ENCODE data around the gene LIPM. TPM values are rescaled to one million over a fixed set of nuclear protein-coding genes. Genes with fewer than 3 reads are reported as not detected.

Gene LIPM
- polyA plus RNA-seq, 1 donor (not counting 4 experiments of a cell fraction or from before 2014, with no cell fraction given): 0.67 TPM

DNA sequence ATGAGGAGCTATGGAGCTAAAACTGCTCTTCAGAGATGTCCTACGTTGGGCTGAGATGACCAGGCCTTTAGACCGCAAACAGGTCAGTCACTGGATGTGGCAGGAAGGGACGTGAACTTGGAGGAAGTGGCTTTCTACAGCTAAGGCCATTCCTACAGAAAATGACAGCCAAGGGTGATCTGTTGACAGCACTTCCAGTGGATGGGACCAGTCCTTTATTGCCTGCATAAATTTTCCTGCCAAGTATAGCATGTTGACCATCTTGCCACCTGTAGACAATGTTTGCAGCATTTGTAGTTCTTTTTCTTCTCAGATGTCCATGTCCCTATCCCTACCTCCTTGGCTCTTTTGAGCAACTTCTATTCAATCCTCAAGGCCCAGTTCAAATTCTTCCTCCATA is 3.4 kb downstream of the LIPM start:
- H3K27me3 ChIP-seq (ENCODE audit: control insufficient read depth, extremely low read depth, insufficient read depth, low read length): no peaks in the 10 kb centered on the region
- H3K4me2 ChIP-seq (ENCODE audit: control insufficient read depth, extremely low read depth, insufficient read depth, low read depth, low read length): no peak overlapping the region
- no peaks in the 10 kb centered on the region for H3K9me1 ChIP-seq (ENCODE audit: control insufficient read depth, extremely low read depth, insufficient read depth, low read length)
- H2AFZ ChIP-seq (ENCODE audit: control insufficient read depth, low read length): no peak overlapping the region
- FAIRE-seq (no peak), DNase-seq (ENCODE audit: low read depth, low spot score) (no peak)
- no peaks in the 10 kb centered on the region for H3K36me3 ChIP-seq (ENCODE audit: control insufficient read depth in 2 of 2, extremely low read depth in 1 of 2, insufficient read depth in 2 of 2, low read length in 2 of 2)
- no peaks in the 10 kb centered on the region for H3K79me2 ChIP-seq (ENCODE audit: control insufficient read depth, insufficient read depth, low read length)
- H3K9me3 ChIP-seq (ENCODE audit: control insufficient read depth, low read depth, low read length): no peaks in the 10 kb centered on the region
- TF ChIP-seq, protein P1, sequence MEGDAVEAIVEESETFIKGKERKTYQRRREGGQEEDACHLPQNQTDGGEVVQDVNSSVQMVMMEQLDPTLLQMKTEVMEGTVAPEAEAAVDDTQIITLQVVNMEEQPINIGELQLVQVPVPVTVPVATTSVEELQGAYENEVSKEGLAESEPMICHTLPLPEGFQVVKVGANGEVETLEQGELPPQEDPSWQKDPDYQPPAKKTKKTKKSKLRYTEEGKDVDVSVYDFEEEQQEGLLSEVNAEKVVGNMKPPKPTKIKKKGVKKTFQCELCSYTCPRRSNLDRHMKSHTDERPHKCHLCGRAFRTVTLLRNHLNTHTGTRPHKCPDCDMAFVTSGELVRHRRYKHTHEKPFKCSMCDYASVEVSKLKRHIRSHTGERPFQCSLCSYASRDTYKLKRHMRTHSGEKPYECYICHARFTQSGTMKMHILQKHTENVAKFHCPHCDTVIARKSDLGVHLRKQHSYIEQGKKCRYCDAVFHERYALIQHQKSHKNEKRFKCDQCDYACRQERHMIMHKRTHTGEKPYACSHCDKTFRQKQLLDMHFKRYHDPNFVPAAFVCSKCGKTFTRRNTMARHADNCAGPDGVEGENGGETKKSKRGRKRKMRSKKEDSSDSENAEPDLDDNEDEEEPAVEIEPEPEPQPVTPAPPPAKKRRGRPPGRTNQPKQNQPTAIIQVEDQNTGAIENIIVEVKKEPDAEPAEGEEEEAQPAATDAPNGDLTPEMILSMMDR (optimal IDR thresholded peaks at IDR 0.05 in 1 of 3, IDR thresholded peaks at IDR 0.05 in 1 of 3, conservative IDR thresholded peaks at IDR 0.05 in 1 of 3; ENCODE audit: extremely low read depth in 1 of 3, insufficient read depth in 2 of 3, low read length in 3 of 3): no peak
- peaks cover 20% of the 10 kb centered on the region for H3K4me1 ChIP-seq (ENCODE audit: control insufficient read depth, extremely low read depth, insufficient read depth, low read length)
- no peaks in the 10 kb centered on the region for H4K20me1 ChIP-seq (ENCODE audit: control insufficient read depth, extremely low read depth, insufficient read depth, low read length)
- dilution Hi-C loops (cut with MboI; ENCODE audit: extremely low pct_ligation_motif_present, low sequenced_read_pairs): no loop called here
- H3K4me3 ChIP-seq (ENCODE audit: control insufficient read depth in 2 of 3, extremely low read depth in 1 of 3, insufficient read depth in 2 of 3, low read depth in 1 of 3, low read length in 3 of 3): no peak overlapping the region
- no peak overlapping the region for H3K27ac ChIP-seq (ENCODE audit: control insufficient read depth, insufficient read depth, low read length)
- no peak overlapping the region for H3K9ac ChIP-seq (ENCODE audit: control insufficient read depth, extremely low read depth, insufficient read depth, low read length)

DNA sequence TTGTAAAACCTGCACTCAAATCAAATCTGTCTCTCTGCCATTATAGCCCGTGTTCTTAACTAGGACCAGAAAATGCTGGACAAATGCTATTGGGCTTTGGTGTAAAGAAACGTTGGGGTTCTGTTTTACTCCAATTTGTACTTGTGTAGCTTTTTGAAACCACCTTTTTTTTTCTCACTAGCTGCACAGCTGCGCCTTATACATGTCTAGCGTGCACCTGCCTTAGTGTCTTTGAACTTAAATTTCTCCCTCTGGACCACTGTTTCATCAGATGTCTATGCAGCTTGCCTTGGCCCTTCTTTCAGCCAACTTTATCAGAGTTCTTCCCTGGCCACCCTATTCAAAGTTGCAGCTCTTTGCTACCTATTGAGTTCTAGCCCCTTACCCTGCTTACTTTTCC is 7.1 kb downstream of the LIPM start:
- H3K9me3 ChIP-seq (ENCODE audit: control insufficient read depth, low read depth, low read length): no peaks in the 10 kb centered on the region
- DNase-seq (ENCODE audit: low read depth, low spot score): no peak
- H3K4me1 ChIP-seq (ENCODE audit: control insufficient read depth, extremely low read depth, insufficient read depth, low read length): peaks cover 14% of the 10 kb centered on the region
- H3K4me3 ChIP-seq (ENCODE audit: control insufficient read depth in 2 of 3, extremely low read depth in 1 of 3, insufficient read depth in 2 of 3, low read depth in 1 of 3, low read length in 3 of 3): no peak overlapping the region
- dilution Hi-C loops (cut with MboI; ENCODE audit: extremely low pct_ligation_motif_present, low sequenced_read_pairs): no loop called here
- H3K4me2 ChIP-seq (ENCODE audit: control insufficient read depth, extremely low read depth, insufficient read depth, low read depth, low read length): no peak overlapping the region
- no peaks in the 10 kb centered on the region for H4K20me1 ChIP-seq (ENCODE audit: control insufficient read depth, extremely low read depth, insufficient read depth, low read length)
- H3K27ac ChIP-seq (ENCODE audit: control insufficient read depth, insufficient read depth, low read length): no peak overlapping the region
- H3K79me2 ChIP-seq (ENCODE audit: control insufficient read depth, insufficient read depth, low read length): no peaks in the 10 kb centered on the region
- no peak overlapping the region for H2AFZ ChIP-seq (ENCODE audit: control insufficient read depth, low read length)
- no peak for FAIRE-seq
- H3K9me1 ChIP-seq (ENCODE audit: control insufficient read depth, extremely low read depth, insufficient read depth, low read length): no peaks in the 10 kb centered on the region
- no peaks in the 10 kb centered on the region for H3K27me3 ChIP-seq (ENCODE audit: control insufficient read depth, extremely low read depth, insufficient read depth, low read length)
- no peak overlapping the region for H3K9ac ChIP-seq (ENCODE audit: control insufficient read depth, extremely low read depth, insufficient read depth, low read length)
- no peak for TF ChIP-seq EZH2 (IDR thresholded peaks at IDR 0.05; ENCODE audit: low read length)
- TF ChIP-seq, protein P1 (optimal IDR thresholded peaks at IDR 0.05 in 1 of 3, IDR thresholded peaks at IDR 0.05 in 1 of 3, conservative IDR thresholded peaks at IDR 0.05 in 1 of 3; ENCODE audit: extremely low read depth in 1 of 3, insufficient read depth in 2 of 3, low read length in 3 of 3): no peak
- H3K36me3 ChIP-seq (ENCODE audit: control insufficient read depth in 2 of 2, extremely low read depth in 1 of 2, insufficient read depth in 2 of 2, low read length in 2 of 2): no peaks in the 10 kb centered on the region

All from keratinocyte (primary cell).